GM06990 (cell line): Measurements from ENCODE around the gene FOXK1.

Source experiments
- DNase-seq: peaks from one replicate; pipeline ENCODE4 v3.0.0-alpha.2; 2011; ENCODE audit not compliant: insufficient read length; ENCODE audit errors: extremely low read depth
- H3K27me3 ChIP-seq: replicated peaks from 2 replicates; pipeline ENCODE4 v1.6.0; 2011; ENCODE audit warnings: low read length; ENCODE audit not compliant: control insufficient read depth, insufficient read depth
- H3K36me3 ChIP-seq: 2 replicates; pipeline ENCODE4 v1.5.1; 2011; ENCODE audit warnings: low read length; ENCODE audit not compliant: control insufficient read depth, insufficient read depth
- H3K4me3 ChIP-seq: replicated peaks from 2 replicates; pipeline ENCODE4 v1.5.1; 2011; ENCODE audit warnings: low read depth, mild to moderate bottlenecking, control low read depth, low read length
- CTCF ChIP-seq: IDR thresholded peaks from 2 replicates; pipeline ENCODE4 v1.5.1; 2011; ENCODE audit warnings: low read length, control low read depth, mild to moderate bottlenecking, inconsistent platforms; ENCODE audit not compliant: insufficient read depth, poor library complexity, severe bottlenecking

The FOXK1 gene

GRCh38 chr7:4819560-4820404, 137.7 kb downstream of the FOXK1 start:
- H3K4me3 ChIP-seq = no peak overlapping the region
- no peak for DNase-seq
- no peak for TF ChIP-seq CTCF
- H3K36me3 ChIP-seq = no peaks in the 10 kb centered on the region
- no peaks in the 10 kb centered on the region for H3K27me3 ChIP-seq

GRCh38 chr7:4820405-4820966, 138.4 kb downstream of the FOXK1 start:
- Histone ChIP-seq H3K36me3 (no peaks in the 10 kb centered on the region), H3K4me3 (no peak overlapping the region), H3K27me3 (no peaks in the 10 kb centered on the region)
- DNase-seq = no peak
- TF ChIP-seq CTCF = no peak
